HG02938 (cell line): ENCODE measurements around the gene TDRD9.
"Not testable (repeated sequence)": the region's sequence is repeated elsewhere in the genome, so short reads cannot be mapped to it uniquely, and the experiment has no call there.

Source experiments
- ATAC-seq: cut with Tn5 transposase; IDR thresholded peaks from one replicate; pipeline ENCODE4 v1.9.1; 2021; ENCODE audit warnings: mild to moderate bottlenecking, moderate library complexity; ENCODE audit not compliant: unreplicated experiment

TDRD9 gene

GRCh38 chr14:103928011-103928890 lies at the start of gene TDRD9:
TDRD9 (plus strand) TSS chr14:103928456; CDS start chr14:103928510, 54 bp downstream.
- ATAC-seq: no peak

DNA sequence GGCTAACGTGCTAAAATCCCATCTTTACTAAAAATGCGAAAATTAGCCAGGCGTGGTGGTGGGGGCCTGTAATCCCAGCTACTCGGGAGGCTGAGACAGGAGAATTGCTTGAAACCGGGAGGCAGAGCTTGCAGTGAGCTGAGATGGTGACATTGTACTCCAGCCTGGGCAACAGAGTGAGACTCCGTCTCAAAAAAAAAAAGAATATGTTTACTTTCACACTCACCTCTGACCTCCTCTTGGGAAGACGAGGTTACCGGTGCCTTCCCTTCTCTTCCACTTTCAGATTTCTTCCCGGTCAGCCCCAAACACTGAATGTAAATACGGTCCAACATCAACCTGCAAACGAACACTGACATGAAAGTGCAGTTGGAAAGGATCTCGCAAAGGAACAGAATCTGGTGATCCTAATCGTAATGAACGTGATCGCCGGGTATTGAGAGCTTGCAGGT lies 49.1 kb upstream of the TDRD9 start:
- ATAC-seq: no peak

DNA sequence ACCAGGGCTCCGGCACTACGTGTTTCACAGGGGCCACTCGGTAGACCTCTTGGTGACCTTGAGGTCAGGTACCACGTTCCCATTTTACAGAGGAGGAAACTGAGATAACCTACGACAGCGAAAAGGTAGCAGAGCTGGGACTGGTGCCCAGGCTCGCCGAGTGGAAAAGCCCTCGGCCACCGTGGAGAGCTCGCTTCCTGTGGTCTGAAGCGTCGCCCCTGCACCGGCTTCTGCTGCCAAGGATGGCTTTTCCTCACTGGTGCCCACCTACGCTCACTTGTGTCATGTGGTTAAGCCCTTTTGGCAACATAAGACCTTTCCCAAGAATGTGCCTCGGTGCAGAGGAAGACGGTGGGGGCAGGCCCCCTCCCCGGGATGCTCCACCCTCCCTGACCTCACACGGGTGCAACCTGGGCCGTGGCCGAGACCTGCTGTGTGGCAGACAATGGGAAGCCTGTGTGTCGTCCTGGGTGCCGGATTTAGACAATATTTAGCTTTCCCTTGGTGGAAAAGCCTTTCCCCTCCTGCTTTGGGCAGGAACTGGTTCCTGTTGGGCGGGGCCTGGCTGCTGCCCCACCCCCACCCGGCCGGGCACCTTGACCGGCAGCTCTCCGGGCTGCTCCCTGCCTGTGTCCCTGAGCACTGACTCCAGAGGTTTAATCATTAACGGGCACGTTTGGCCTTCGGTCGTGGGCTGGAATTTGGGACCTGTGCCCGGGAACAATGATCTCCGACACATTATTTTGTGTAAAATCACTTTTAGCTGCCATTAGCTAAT lies 48.5 kb upstream of the TDRD9 start:
- no peak for ATAC-seq

DNA sequence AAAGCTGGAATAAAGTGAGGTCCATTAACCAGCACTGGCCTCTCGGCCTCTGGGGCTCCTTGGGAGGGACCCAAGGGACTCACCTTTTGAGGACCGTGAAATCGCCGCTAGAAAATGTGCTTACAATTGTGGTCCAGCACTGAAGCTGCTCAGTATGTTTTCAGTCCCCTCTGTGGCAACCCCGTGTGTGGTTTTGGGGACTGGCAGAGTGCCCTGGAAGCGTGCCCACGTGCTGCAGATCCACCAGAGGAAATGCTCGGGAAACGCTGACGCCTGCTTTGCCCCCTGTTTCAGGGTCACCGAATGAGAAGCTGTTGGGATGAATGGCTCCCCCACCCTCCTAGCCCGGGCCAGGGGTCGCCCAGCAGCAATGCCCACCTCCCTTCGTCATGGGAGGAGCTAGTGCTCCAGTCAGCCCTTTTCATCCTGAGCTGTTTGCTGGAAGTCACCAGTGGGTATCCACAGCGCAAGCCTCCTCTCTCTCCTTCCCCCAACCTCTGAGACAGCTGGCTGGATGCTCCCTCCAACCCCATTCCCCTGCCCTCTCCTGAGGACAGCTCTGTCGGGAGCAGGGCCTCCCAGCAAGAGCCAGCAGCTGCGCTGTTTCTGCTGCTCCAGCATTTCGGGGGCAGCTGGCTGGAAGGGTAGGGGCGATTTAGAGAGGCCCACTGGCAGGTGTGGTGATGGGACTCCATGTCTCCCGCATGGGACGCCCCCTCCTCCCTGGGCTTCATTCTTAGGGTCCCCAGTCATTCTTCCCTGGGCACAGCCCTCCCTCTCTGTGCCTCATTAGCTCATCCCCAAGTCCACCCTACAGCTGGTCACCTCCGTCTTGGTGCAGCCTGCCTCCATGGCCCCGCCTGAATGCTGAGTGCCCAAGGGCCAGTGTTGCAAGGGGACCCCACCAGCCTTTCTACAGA lies 47.6 kb upstream of the TDRD9 start:
- no peak for ATAC-seq

DNA sequence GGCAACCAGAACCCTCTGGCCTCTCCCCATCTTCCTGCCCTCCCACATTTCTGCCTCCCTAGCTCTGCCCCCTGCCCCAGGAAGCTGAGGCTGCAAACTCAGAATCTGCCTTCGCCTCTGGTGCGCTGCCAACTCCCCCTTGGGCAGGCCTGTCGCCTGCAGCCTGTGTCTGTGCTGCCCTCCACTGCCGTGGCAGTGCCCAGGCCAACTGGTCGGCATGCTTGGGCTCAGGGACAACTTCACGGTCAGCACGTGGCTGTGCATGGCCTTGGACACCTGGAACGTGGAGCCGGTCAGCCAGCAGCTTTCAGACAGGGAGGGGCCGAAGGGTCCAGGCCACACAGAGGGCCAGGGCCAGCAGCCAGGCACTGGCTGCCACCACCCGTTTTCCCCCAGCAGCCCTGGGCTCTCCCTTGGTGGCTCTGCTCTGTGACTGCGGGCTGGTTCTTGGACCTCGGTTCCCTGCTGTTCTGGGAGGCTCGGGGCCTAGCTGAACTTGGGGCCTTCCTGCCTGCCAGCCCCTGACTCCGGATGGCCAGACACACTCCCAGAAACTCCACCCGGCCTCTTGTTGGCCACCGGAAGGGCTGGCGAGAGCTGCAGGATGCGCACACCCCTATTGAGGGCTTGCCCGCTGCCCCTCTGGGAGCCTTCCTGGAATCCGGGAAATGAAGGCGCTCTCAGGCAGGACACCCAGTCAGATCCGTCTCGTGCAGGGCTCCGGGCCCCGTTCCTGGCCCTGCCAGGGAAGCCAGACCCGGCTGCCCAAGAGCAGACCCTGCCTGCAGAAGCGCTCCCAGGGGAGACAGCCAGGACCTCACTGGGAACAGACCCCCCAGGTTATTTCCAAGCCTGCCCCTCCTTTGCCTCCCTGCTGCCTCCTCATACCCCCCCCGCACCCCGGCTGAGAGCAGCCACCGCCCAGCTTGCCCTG lies 46.7 kb upstream of the TDRD9 start:
- no peak for ATAC-seq

- ATAC-seq: no peak
Measured at GRCh38 chr14:103882503-103883262, 45.6 kb upstream of the TDRD9 start.

- ATAC-seq: no peak
Measured at GRCh38 chr14:103883263-103883523, 45.1 kb upstream of the TDRD9 start.

DNA sequence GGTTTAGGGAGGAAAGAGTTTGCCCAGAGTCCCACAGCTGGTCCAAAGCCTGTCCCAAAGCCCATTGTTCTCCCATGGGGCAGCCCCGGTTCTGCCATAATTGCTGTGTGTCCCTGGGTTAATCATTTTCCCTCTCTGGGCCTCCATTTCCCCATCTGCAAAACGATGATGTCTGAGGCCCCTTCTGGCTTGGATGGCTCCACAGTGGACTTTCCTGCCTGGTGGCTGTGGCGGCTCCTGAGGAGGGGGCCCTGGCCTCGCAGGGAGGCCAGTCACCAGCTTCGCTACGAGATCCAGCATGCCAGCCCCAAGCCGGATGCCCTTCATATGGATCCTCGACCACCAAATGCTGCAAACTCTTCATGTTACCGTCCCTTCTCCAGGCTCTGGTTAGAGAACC lies 43.4 kb upstream of the TDRD9 start:
- no peak for ATAC-seq

- no peak for ATAC-seq
Measured at GRCh38 chr14:103885509-103885932, 42.7 kb upstream of the TDRD9 start.

- no peak for ATAC-seq
Measured at GRCh38 chr14:103886304-103887169, 41.7 kb upstream of the TDRD9 start.

DNA sequence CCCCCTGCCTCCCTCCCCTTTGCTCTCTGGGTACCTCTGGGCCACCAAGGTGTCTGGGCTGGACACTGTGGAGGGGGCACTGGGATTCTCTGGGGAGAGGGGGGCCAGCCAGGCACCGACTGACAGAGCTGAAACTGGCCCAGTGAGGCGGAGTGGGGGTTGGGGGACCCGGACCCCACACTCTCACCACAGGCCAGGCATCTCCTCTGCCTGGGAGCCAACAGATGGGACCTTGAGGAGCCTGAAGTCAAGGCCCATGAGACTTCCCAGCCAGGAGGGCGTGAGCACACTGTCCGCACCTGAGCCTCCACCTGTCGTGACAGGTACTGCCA lies 41.1 kb upstream of the TDRD9 start:
- ATAC-seq: no peak

DNA sequence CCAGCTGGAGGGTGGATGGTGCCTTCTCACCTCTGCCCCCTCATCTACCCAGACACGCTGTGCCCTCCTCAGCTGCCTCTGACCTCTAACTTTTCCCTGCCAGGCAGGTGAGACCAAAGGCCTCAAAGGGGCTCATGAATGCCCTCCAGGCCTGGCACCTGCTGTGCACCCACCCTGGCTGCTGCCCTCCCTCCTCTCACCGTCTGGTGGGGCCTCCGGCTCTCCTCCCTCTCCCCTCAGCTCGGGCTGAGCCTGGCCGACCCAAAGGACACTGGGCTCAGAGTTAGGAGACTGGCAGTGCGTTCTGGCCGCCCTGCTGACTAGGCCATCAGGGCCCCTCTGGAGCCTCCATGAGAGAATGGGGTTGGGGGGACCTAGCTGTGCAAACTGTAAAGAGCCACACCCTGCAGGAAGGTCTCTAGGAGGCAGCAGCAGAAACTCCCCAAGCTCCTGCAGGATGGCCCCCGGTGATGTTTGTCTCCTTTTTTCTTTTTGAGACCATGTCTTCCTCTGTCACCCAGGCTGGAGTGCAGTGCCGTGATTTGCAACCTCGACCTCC lies 40.6 kb upstream of the TDRD9 start:
- ATAC-seq: no peak

- ATAC-seq: not testable (repeated sequence)
Measured at GRCh38 chr14:103889002-103889312, 39.3 kb upstream of the TDRD9 start.

GRCh38 chr14:103889313-103890051 lies 38.8 kb upstream of the TDRD9 start:
- no peak for ATAC-seq

GRCh38 chr14:103890052-103890371 lies 38.2 kb upstream of the TDRD9 start:
- ATAC-seq: no peak

DNA sequence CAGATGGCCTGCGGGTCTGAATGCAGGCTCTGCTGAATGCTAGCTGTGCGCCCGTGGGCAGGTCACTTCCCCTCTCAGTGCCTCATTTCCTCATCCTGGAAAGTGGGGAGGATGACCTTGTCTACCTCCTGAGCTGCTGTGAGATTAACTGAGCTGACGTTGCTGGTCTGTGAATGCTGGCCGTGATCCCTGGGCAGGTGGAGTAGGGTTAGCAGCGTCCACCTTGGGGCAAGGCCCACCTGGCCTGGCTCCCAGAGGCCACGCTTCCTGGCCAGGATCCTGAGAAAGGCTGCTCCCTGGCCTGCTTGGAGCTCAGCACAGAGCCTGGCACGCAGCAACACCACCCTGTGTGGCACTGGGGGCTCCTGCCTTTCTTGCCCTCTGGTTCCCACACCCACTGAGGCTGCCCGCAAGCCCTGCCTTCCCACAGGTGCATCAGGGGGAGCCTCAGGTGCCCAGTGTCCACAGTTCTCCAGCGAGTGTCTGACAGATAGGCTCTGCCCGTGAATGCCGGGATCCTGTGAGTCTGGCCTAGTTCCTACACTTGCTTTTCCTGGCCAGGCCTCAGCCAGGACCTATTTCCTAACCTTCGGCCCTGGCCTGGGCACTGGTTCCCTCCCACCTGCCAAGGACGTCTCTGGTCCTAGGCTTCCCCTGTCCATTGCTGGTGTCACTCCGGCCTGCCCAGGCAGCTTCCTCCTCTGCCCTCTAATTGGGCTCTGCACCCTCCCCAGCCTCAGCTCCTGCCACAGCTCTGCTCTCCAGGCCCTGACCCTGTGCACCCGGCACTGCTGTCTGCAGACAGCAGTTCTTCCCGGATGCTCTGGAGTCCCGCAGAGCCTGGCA lies 37.2 kb upstream of the TDRD9 start:
- ATAC-seq: no peak

DNA sequence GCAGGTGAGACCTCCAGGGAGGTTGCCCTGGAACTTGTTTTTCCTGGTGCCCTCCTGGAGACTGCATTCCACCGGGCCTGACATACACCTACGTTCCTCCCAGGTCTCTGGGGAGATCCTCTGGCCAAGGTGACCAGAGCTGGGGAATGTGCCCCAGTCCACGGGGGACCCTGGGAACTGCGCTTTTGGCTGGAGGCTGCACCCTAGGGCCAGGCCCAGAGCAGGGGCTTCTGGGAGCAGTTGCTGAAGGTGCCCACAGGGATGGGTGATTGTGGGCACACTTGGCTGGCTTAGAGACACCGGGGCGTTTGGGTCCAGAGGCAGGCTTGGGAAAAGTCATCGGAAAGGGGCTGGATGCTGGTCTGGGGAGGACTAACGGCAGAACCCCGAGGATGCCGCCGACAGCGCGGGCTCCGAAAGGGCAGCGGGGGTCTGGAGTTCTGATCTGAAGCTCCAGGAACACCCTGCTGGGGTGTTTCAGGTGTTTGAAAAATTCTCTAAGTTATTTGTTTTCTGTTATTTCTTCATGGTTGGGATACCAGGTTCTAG lies 36.5 kb upstream of the TDRD9 start:
- ATAC-seq: no peak
